K562 (cell line): Measurements from ENCODE around the gene CALD1. TPM values are rescaled to one million over a fixed set of nuclear protein-coding genes. Genes with fewer than 3 reads are reported as not detected.

Experiments used
- ADNP ChIP-seq: fragments of 200-800 bp; sonication (Bioruptor generic); IDR thresholded peaks from 2 replicates; pipeline ENCODE4 v1.6.1; 2016; ENCODE audit warnings: missing genetic modification characterization, missing compliant biosample characterization
- CSDE1 ChIP-seq, 2 experiments: fragments of 450-650 bp; IDR thresholded peaks; 2 replicates each; pipeline ENCODE4 v1.6.1; 2016; ENCODE audit warnings: mild to moderate bottlenecking in 1 of 2
- EWSR1 ChIP-seq: fragments of 450-650 bp; IDR thresholded peaks from 2 replicates; pipeline ENCODE4 v1.6.1; 2018; ENCODE audit warnings: borderline replicate concordance, mild to moderate bottlenecking, low read depth, moderate library complexity; ENCODE audit not compliant: partially characterized antibody
- GABPB2 ChIP-seq: fragments of 250-450 bp; sonication (Bioruptor Pico); conservative IDR thresholded peaks from 2 replicates; pipeline ENCODE4 v1.5.1; 2021; ENCODE audit warnings: mild to moderate bottlenecking
- HLTF ChIP-seq: fragments of 450-650 bp; IDR thresholded peaks from 2 replicates; pipeline ENCODE4 v1.6.1; 2016
- KDM1A ChIP-seq, 2 experiments: fragments of 450-650 bp; IDR thresholded peaks; 2 replicates each; pipeline ENCODE4 v1.6.1; 2016; ENCODE audit warnings: mild to moderate bottlenecking in 2 of 2
- MECOM ChIP-seq: fragments of 250-450 bp; sonication (Bioruptor Pico); IDR thresholded peaks from 2 replicates; pipeline ENCODE4 v1.8.0; 2022; ENCODE audit warnings: inconsistent platforms
- NFRKB ChIP-seq: fragments of 450-650 bp; IDR thresholded peaks from 2 replicates; pipeline ENCODE4 v1.6.1; 2016; ENCODE audit warnings: low read depth
- POLR2AphosphoS2 ChIP-seq: IDR thresholded peaks from 2 replicates; pipeline ENCODE4 v1.6.1; 2012; ENCODE audit warnings: low read length, improper control_type of control experiment
- PTRF ChIP-seq: fragments of 450-650 bp; IDR thresholded peaks from 2 replicates; pipeline ENCODE4 v1.6.1; 2016; ENCODE audit warnings: mild to moderate bottlenecking, missing genetic modification characterization, missing compliant biosample characterization
- RNF2 ChIP-seq: sonication (generic); IDR thresholded peaks from 2 replicates; pipeline ENCODE4 v1.6.1; 2016
- SP2 ChIP-seq: IDR thresholded peaks from 2 replicates; pipeline ENCODE4 v1.6.1; 2011; ENCODE audit warnings: mild to moderate bottlenecking, low read depth, low read length, moderate library complexity; ENCODE audit not compliant: poor library complexity, severe bottlenecking; ENCODE audit errors: extremely low read depth
- ZC3H11A ChIP-seq: IDR thresholded peaks from 2 replicates; pipeline ENCODE4 v1.6.1; 2012; ENCODE audit warnings: low read depth, low read length, improper control_type of control experiment
- ZNF79 ChIP-seq: fragments of 250-450 bp; sonication (Bioruptor Pico); IDR thresholded peaks from 2 replicates; pipeline ENCODE4 v1.4.0; 2020; ENCODE audit warnings: low read depth, mild to moderate bottlenecking, moderate library complexity
- ZNF830 ChIP-seq: fragments of 250-450 bp; sonication (Bioruptor Pico); IDR thresholded peaks from 2 replicates; pipeline ENCODE4 v1.5.0; 2021; ENCODE audit warnings: mild to moderate bottlenecking
- polyA plus RNA-seq, 8 experiments: library from polyadenylated mRNA; depleted of rRNA in 4 of 8; stranded (reverse) in 5 of 8; unstranded in 3 of 8; fragments of >200 nt; fragmentation: Nextera tagmentation in 2 of 8; fragmentation: Illumina TruSeq in 1 of 8; extraction: Ambion mirVana in 2 of 8; extraction: Trizol in 1 of 8; gene quantifications; 2 replicates each; pipeline versions ENCODE4 v1.2.1 to v1.2.3, GENCODE V29; 2011 to 2014; ENCODE audit warnings: inconsistent platforms in 1 of 8, missing spikeins in 1 of 8
- total RNA-seq, 7 experiments: library from RNA; depleted of rRNA in 6 of 7; stranded (reverse); fragments of >200 nt in 6 of 7; fragmentation: Illumina TruSeq in 2 of 7; extraction: Trizol in 2 of 7; gene quantifications; 2 replicates each; pipeline versions ENCODE4 v1.2.1 to v1.2.3, GENCODE V29; 2011 to 2021; ENCODE audit warnings: low replicate concordance in 1 of 7
- TF ChIP-seq, protein P1 (sequence below): fragments of 200-600 bp; sonication (generic); IDR thresholded peaks from one replicate; pipeline ENCODE4 v1.6.1; 2012; ENCODE audit warnings: mild to moderate bottlenecking, low read depth, low read length, inconsistent platforms
- TF ChIP-seq, protein P2 (sequence below): IDR thresholded peaks from 3 replicates; pipeline ENCODE4 v1.6.1; 2011; ENCODE audit warnings: borderline replicate concordance, mild to moderate bottlenecking, moderate library complexity; ENCODE audit not compliant: insufficient read length; ENCODE audit errors: extremely low read depth

The CALD1 gene
- total and polyA plus RNA-seq, 9 of the 15 experiments (the other 6 are each of a cell fraction or from before 2014, with no cell fraction given): 0.40 TPM; not detected in 8

DNA sequence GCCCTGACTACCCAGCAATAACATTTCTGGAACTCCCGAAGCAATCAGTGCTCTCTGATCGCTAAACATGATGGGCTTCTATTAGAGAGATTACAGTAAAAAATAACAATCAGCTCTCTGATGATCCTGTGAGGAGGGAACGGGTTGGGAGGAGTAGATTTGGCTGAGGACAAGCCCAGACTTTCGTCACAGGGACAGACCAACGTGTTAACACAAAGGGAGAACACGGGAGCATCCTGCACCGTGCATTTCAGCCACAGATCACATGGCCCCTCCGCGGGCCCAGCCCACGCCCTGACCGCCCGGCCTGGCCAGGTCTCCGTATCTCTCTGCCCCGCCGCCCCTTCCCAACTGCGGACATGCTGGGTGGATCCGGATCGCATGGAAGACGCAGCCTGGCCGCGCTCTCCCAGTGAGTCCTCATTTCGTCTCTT, 111.8 kb downstream of the CALD1 start (continued):
- TF ChIP-seq SP2 (no peak), RNF2 (0 out of 2 replicates have a peak, but pooled peaks have one; percentile 14), GABPB2 (no peak), ZC3H11A (no peak), CSDE1 (IDR thresholded peaks at IDR 0.05) (no peak), KDM1A (IDR thresholded peaks at IDR 0.05) (no peak), ZNF830 (CRISPR knock-in tag) (no peak), POLR2AphosphoS2 (no peak), MECOM (CRISPR knock-in tag) (no peak), ADNP (tag) (no peak), NFRKB (no peak), HLTF (no peak), EWSR1 (no peak), ZNF79 (no peak), PTRF (tag) (no peak)
- TF ChIP-seq, protein P1, sequence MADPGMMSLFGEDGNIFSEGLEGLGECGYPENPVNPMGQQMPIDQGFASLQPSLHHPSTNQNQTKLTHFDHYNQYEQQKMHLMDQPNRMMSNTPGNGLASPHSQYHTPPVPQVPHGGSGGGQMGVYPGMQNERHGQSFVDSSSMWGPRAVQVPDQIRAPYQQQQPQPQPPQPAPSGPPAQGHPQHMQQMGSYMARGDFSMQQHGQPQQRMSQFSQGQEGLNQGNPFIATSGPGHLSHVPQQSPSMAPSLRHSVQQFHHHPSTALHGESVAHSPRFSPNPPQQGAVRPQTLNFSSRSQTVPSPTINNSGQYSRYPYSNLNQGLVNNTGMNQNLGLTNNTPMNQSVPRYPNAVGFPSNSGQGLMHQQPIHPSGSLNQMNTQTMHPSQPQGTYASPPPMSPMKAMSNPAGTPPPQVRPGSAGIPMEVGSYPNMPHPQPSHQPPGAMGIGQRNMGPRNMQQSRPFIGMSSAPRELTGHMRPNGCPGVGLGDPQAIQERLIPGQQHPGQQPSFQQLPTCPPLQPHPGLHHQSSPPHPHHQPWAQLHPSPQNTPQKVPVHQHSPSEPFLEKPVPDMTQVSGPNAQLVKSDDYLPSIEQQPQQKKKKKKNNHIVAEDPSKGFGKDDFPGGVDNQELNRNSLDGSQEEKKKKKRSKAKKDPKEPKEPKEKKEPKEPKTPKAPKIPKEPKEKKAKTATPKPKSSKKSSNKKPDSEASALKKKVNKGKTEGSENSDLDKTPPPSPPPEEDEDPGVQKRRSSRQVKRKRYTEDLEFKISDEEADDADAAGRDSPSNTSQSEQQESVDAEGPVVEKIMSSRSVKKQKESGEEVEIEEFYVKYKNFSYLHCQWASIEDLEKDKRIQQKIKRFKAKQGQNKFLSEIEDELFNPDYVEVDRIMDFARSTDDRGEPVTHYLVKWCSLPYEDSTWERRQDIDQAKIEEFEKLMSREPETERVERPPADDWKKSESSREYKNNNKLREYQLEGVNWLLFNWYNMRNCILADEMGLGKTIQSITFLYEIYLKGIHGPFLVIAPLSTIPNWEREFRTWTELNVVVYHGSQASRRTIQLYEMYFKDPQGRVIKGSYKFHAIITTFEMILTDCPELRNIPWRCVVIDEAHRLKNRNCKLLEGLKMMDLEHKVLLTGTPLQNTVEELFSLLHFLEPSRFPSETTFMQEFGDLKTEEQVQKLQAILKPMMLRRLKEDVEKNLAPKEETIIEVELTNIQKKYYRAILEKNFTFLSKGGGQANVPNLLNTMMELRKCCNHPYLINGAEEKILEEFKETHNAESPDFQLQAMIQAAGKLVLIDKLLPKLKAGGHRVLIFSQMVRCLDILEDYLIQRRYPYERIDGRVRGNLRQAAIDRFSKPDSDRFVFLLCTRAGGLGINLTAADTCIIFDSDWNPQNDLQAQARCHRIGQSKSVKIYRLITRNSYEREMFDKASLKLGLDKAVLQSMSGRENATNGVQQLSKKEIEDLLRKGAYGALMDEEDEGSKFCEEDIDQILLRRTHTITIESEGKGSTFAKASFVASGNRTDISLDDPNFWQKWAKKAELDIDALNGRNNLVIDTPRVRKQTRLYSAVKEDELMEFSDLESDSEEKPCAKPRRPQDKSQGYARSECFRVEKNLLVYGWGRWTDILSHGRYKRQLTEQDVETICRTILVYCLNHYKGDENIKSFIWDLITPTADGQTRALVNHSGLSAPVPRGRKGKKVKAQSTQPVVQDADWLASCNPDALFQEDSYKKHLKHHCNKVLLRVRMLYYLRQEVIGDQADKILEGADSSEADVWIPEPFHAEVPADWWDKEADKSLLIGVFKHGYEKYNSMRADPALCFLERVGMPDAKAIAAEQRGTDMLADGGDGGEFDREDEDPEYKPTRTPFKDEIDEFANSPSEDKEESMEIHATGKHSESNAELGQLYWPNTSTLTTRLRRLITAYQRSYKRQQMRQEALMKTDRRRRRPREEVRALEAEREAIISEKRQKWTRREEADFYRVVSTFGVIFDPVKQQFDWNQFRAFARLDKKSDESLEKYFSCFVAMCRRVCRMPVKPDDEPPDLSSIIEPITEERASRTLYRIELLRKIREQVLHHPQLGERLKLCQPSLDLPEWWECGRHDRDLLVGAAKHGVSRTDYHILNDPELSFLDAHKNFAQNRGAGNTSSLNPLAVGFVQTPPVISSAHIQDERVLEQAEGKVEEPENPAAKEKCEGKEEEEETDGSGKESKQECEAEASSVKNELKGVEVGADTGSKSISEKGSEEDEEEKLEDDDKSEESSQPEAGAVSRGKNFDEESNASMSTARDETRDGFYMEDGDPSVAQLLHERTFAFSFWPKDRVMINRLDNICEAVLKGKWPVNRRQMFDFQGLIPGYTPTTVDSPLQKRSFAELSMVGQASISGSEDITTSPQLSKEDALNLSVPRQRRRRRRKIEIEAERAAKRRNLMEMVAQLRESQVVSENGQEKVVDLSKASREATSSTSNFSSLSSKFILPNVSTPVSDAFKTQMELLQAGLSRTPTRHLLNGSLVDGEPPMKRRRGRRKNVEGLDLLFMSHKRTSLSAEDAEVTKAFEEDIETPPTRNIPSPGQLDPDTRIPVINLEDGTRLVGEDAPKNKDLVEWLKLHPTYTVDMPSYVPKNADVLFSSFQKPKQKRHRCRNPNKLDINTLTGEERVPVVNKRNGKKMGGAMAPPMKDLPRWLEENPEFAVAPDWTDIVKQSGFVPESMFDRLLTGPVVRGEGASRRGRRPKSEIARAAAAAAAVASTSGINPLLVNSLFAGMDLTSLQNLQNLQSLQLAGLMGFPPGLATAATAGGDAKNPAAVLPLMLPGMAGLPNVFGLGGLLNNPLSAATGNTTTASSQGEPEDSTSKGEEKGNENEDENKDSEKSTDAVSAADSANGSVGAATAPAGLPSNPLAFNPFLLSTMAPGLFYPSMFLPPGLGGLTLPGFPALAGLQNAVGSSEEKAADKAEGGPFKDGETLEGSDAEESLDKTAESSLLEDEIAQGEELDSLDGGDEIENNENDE: peak; percentile 89
- TF ChIP-seq, protein P2, sequence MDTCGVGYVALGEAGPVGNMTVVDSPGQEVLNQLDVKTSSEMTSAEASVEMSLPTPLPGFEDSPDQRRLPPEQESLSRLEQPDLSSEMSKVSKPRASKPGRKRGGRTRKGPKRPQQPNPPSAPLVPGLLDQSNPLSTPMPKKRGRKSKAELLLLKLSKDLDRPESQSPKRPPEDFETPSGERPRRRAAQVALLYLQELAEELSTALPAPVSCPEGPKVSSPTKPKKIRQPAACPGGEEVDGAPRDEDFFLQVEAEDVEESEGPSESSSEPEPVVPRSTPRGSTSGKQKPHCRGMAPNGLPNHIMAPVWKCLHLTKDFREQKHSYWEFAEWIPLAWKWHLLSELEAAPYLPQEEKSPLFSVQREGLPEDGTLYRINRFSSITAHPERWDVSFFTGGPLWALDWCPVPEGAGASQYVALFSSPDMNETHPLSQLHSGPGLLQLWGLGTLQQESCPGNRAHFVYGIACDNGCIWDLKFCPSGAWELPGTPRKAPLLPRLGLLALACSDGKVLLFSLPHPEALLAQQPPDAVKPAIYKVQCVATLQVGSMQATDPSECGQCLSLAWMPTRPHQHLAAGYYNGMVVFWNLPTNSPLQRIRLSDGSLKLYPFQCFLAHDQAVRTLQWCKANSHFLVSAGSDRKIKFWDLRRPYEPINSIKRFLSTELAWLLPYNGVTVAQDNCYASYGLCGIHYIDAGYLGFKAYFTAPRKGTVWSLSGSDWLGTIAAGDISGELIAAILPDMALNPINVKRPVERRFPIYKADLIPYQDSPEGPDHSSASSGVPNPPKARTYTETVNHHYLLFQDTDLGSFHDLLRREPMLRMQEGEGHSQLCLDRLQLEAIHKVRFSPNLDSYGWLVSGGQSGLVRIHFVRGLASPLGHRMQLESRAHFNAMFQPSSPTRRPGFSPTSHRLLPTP: no peak
